Ramos (cell line): ENCODE measurements around the gene EFCAB5.
"Not testable (repeated sequence)": the region's sequence is repeated elsewhere in the genome, so short reads cannot be mapped to it uniquely, and the experiment has no call there.

ENCODE experiments used
- in situ Hi-C: fragments of 300-500 bp; cut with MboI; formaldehyde crosslinking; loops from one replicate; pipeline ENCODE4 v1.14.3; 2022; ENCODE audit warnings: low sequenced_read_pairs; ENCODE audit not compliant: unreplicated experiment

The EFCAB5 gene

DNA sequence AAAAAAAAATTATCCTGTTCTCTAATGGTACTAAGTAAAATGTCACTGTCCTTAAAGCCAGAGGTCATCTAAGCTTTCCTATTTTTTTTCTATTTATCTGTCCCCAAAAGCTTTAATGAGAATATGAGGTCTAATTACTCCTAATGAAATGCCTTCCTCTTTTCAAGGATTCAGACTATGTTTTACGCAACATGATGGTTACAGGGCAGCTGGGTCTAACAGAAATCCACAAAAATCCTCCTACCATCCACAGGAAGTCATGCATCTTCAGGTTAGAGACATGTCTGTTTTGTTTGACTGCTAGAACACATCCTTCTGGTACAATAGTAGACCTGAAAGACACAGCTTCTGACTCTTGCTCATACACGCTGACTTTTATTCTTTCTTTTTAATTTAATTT lies 145.5 kb downstream of the EFCAB5 start:
- in situ Hi-C loops: no loop called here

GRCh38 chr17:30087431-30087830 lies 146.0 kb downstream of the EFCAB5 start:
- in situ Hi-C loops: not testable (repeated sequence)

DNA sequence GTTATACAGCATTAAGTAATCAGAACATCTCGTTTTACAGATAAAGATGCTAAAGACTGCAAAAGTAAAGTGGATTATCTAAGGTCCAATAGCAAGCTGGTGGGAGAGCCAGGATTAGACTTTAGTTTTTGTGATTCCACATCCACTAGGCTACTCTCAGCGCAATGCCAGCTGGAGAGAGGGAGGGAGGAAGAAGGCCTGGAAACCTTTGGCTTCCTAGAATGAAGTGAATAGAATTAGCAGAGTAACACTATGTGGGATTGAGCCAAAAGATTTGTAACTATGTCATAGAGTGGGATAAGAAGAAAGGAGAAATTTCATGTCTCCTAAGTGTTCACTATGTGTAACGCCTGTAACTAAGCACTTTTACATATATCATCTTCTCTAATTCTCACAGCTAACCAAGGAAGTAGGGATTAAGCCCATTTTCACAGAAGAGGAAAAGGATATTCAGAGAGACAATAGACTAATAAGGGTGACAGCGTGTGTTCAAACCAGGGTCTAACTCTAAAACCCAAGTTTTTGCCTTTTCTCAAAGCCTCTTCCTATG lies 149.8 kb downstream of the EFCAB5 start:
- in situ Hi-C loops: loop anchor here (10.0 kb wide), 1 partner anchor 286 kb away; no protein-coding TSS in a partner anchor

DNA sequence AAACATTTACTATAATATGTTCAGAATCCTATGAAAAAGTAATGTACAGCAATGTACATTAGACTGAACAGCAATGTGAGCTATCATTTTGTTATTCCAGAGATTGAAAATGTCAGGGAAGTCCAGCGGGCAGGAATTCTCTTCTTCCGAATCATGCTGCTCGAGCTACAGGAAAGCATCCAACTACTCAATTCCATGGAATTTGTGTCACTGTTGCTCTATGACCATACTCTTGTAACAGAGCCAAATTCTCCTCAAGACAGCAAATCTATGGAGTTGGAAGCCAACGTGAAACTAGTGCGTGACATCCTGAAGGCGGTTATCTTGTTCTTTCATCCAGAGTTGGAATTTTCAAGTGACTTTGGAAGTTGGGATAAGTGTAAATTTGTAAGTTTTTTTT lies 150.3 kb downstream of the EFCAB5 start:
- in situ Hi-C loops: loop anchor here (10.0 kb wide), 1 partner anchor 287 kb away; no protein-coding TSS in a partner anchor

DNA sequence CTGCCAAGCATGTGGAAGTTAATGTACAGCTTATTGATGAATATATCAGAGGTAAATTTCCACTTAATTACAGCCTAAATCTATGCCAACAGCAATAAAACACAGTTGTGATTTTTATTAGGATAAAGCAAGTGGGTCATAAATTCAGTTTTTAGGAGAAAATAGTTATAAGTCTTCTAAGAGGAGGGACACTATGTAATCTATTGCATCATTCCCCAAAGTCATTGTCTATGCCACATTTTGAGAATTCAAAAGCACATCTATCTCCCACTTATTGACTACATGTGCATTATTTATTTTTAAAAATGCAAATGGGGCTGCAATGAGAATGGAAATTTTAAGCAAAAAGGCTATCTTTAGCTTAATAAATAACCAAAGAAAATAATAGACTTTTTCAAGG lies 151.5 kb downstream of the EFCAB5 start:
- in situ Hi-C loops: loop anchor here (10.0 kb wide), 1 partner anchor 288 kb away; no protein-coding TSS in a partner anchor

GRCh38 chr17:30093463-30094147 lies 152.2 kb downstream of the EFCAB5 start:
- in situ Hi-C loops: loop anchor here (10.0 kb wide), 1 partner anchor 289 kb away; no protein-coding TSS in a partner anchor

GRCh38 chr17:30095507-30096244 lies 154.2 kb downstream of the EFCAB5 start:
- in situ Hi-C loops: loop anchor here (10.0 kb wide), 1 partner anchor 291 kb away; no protein-coding TSS in a partner anchor

DNA sequence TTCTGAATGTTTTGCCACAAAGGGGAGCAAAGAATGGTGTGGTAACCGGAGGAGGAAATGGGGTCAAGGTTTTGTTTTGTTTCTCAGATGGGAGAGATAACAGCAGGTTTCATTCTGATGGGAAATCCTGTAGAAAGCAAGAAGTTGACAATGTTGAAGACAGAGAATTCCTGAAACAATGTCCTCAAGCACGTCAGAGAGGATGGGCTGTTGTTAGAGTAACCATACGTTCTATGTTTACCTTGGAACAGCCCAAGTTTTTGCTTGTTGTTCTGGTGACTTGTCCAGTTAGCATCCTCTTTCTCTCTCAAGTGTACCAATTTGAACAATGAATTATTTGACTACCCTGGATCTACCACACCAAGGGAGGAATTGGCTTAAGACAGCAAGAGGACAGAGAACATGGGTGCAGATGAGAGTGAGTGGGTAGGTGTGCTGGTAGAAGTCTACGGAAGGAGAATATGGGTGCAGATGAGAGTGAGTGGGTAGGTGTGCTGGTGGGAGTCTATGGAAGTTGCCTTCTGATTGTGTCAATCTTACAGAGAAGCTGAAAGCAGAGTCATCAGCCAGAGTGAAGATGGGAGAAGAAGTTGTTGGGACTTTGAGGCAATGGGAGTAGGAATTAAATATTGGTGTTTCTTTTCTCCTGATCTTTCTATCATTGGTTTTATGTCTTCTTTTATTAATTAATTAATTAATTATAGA lies 160.4 kb downstream of the EFCAB5 start:
- in situ Hi-C loops: loop anchor here (25.0 kb wide), 1 partner anchor 735 kb away; the partner anchor contains the start of gene ATAD5

- in situ Hi-C loops: loop anchor here (25.0 kb wide), 1 partner anchor 733 kb away; the partner anchor contains the start of gene ATAD5
These were observed 162.5 kb downstream of the EFCAB5 start for GRCh38 chr17:30103921-30104320.

GRCh38 chr17:30104575-30105339 lies 163.3 kb downstream of the EFCAB5 start:
- in situ Hi-C loops: loop anchor here (25.0 kb wide), 1 partner anchor 733 kb away; the partner anchor contains the start of gene ATAD5

DNA sequence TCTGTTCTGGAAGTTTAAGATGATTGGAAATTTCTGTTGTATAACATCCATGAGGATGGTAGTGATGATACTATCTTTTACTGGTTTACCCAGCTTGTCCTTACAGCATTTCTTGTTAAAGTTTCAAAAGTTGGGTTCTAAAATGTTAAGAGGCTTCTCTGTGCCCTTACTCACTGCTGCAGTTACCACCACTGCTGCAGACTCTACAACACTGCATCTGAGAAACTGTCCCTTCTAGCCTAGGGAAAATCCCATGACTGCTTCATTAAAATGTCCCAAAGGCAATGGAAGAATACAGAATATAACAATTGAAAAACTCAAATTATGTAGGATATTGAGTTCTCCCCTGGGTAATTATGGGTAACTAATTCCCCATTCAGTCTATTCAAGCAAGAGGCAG lies 171.4 kb downstream of the EFCAB5 start:
- in situ Hi-C loops: loop anchor here (25.0 kb wide), 1 partner anchor 725 kb away; the partner anchor contains the start of gene ATAD5

DNA sequence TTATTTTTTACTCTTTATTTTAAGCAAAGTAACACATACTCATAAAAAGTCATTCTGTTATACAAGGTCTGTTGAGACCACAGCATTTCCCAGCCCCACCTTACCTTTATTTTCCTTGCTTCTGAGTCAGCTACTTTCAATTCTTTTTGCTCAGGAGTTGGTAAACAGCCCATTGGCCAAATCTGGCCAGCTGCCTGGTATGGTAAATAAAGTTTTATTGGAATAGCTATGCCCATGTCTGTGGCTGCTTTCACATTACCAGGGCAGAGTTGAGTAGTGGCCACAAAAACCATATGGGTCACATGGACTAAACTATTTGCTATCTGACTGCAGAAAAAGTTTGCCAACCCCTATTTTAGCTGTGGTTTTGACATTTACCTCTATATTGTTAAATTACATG lies 171.8 kb downstream of the EFCAB5 start:
- in situ Hi-C loops: loop anchor here (25.0 kb wide), 1 partner anchor 724 kb away; the partner anchor contains the start of gene ATAD5

DNA sequence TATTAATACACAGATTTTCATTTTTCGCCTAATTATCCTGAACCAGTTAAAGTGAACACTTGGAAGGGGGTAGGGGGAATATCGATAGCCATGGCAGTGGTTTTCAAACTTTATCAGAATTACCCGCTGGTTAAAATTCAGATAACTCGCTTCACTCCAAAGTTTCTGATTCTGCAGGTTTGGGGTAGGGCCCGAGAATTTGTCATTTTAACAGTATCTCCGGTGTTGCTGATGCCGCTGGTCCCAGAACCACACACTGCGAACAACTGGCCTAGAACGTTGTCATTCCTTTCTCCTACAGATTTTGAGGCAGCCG lies 174.9 kb downstream of the EFCAB5 start:
- in situ Hi-C loops: loop anchor here (5.0 to 25.0 kb wide), 2 partner anchors 221 to 721 kb away; partner anchors contain the start of gene ATAD5

DNA sequence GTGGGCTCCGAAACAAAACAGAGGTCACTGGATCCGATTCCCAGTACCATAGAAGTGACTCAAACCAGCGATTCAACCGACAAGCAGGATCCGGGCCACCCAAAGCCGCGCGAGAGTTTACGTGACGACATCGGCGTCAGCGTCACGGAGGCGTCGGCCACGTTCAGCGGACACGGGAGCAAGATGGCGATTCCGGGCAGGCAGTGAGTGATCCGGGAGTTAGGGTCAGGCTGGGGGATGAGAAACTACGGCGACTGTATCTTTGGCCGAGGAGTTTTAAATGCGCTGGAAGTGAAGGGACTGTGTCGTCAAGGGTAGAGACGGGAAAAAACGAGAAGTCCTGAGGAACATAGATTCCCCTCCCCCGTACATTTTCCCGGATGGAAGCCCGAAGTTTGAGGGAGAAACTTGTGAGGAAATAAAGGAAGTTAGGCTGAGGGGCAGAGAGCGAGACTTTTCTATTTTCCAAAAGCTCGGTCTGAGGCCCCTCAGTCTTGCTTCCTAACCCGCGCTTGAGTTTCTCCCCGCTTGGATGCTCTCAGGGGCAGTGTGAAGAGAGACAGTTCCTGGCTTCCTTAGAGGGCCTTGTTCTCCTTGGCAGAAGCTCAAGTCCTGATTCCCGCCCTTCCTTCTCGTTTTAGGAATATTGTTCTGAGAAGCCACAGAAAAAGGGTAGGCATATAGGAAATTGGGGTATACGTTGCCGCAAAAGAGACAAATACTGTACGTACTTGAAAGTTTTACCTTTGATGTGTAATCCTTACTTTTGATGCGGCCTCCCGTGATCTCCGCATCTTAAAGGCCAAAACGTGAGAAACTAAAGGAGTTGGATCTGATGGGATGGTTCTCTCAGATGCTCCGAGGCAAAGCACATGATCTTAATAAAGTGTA lies 175.5 kb downstream of the EFCAB5 start, which contains the start of gene NSRP1:
TSS of gene NSRP1 (plus strand) at position 156 of the 891 bp plus-strand sequence. CDS start at position 184, 28 bp downstream.
- in situ Hi-C loops: loop anchor here (5.0 to 25.0 kb wide), 2 partner anchors 220 to 720 kb away; partner anchors contain the start of gene ATAD5

DNA sequence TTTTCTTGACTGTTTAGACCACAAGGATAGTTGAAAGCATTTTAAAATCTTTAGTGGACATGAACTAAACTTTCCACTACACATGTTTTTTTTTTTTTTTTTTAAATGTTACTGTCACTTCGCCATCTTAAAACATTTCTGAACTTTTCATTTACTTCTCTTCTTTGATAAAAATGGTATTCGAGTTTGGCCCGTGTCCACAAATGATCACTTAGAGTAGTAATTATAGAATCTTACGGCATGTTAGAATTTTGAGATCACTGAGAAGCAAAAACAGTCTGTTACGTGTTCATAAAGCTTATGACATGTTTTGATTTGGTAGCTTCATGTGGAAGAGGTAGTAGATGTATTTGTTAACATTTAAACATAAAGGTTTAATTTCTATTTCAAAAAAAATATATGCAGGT lies 176.2 kb downstream of the EFCAB5 start:
- in situ Hi-C loops: loop anchor here (5.0 to 25.0 kb wide), 2 partner anchors 220 to 720 kb away; partner anchors contain the start of gene ATAD5

- in situ Hi-C loops: loop anchor here (5.0 to 25.0 kb wide), 2 partner anchors 219 to 719 kb away; partner anchors contain the start of gene ATAD5
These were observed 177.2 kb downstream of the EFCAB5 start for GRCh38 chr17:30118635-30119034.

GRCh38 chr17:30124273-30124796 lies 182.9 kb downstream of the EFCAB5 start:
- in situ Hi-C loops: loop anchor here (25.0 kb wide), 1 partner anchor 713 kb away; the partner anchor contains the start of gene ATAD5

GRCh38 chr17:30130121-30130520 lies 188.7 kb downstream of the EFCAB5 start:
- in situ Hi-C loops: no loop called here
